H1 (cell line): Measurements from ENCODE around the gene PLSCR5. TPM values are rescaled to one million over a fixed set of nuclear protein-coding genes. Genes with fewer than 3 reads are reported as not detected.

Experiments
- CTCF ChIA-PET: fragments of 300-600 bp; sonication (Branson Sonifier 250); formaldehyde crosslinking; loops from one replicate; lab custom pipeline; 2021; ENCODE audit not compliant: partially characterized antibody; lab: Charles Lee
- POLR2A ChIA-PET: fragments of 300-600 bp; sonication (Branson Sonifier 250); formaldehyde crosslinking; loops from one replicate; lab custom pipeline; 2021; ENCODE audit warnings: inconsistent platforms; ENCODE audit not compliant: partially characterized antibody; lab: Charles Lee
- DNase-seq, 2 experiments: peaks; one replicate each; pipeline versions ENCODE4 v3.0.0 to v3.0.0-alpha.2; 2010 to 2022; ENCODE audit warnings: low spot score in 2 of 2, low read depth in 1 of 2, mixed read lengths in 1 of 2
- FAIRE-seq: peaks from 2 replicates; lab custom pipeline; 2011; peaks lifted over from hg19 to GRCh38; lab: Jason Lieb, UNC
- H2AFZ ChIP-seq: 2 replicates; pipeline ENCODE4 v1.8.1; 2012; ENCODE audit warnings: low read length, inconsistent platforms
- H2AK5ac ChIP-seq: 2 replicates; pipeline ENCODE4 v1.6.1; 2013; ENCODE audit warnings: low read depth, low read length
- H2BK120ac ChIP-seq: replicated peaks from 2 replicates; pipeline ENCODE3; 2013; ENCODE audit warnings: low read depth, low read length, inconsistent platforms
- H2BK12ac ChIP-seq: 2 replicates; pipeline ENCODE4 v1.6.1; 2013; ENCODE audit warnings: low read depth, low read length
- H2BK15ac ChIP-seq: 2 replicates; pipeline ENCODE4 v1.6.1; 2013; ENCODE audit warnings: low read length
- H2BK20ac ChIP-seq: 2 replicates; pipeline ENCODE4 v1.6.1; 2013; ENCODE audit warnings: low read length
- H2BK5ac ChIP-seq: 2 replicates; pipeline ENCODE4 v1.6.1; 2013; ENCODE audit warnings: low read depth, low read length
- H3K14ac ChIP-seq: 2 replicates; pipeline ENCODE4 v1.6.1; 2013; ENCODE audit warnings: inconsistent platforms; ENCODE audit not compliant: insufficient read length
- H3K18ac ChIP-seq: 2 replicates; pipeline ENCODE4 v1.6.1; 2013; ENCODE audit warnings: low read length; ENCODE audit errors: extremely low read depth
- H3K23ac ChIP-seq: 2 replicates; pipeline ENCODE4 v1.6.1; 2013; ENCODE audit warnings: inconsistent platforms; ENCODE audit not compliant: insufficient read length
- H3K23me2 ChIP-seq: 2 replicates; pipeline ENCODE4 v1.6.1; 2013; ENCODE audit warnings: low read depth, low read length
- H3K27ac ChIP-seq: 2 replicates; pipeline ENCODE4 v1.6.1; 2011; ENCODE audit warnings: low read depth, low read length, inconsistent platforms
- H3K27me3 ChIP-seq, 4 experiments: replicated peaks in 1 of 4; 1 replicate in 1 of 4; 2 replicates in 3 of 4; pipeline versions ENCODE4 v1.6.1 to v1.8.1; 2011 to 2013; ENCODE audit warnings: low read length in 3 of 4, mild to moderate bottlenecking in 3 of 4, inconsistent platforms in 2 of 4, mixed read lengths in 2 of 4, moderate library complexity in 1 of 4; ENCODE audit not compliant: control insufficient read depth in 3 of 4, insufficient read depth in 3 of 4; ENCODE audit errors: extremely low read depth in 1 of 4
- H3K36me3 ChIP-seq, 4 experiments: 2 replicates each; pipeline versions ENCODE4 v1.6.1 to v1.8.1; 2011 to 2013; ENCODE audit warnings: mild to moderate bottlenecking in 4 of 4, low read length in 3 of 4, moderate library complexity in 2 of 4, control low read depth in 1 of 4, inconsistent platforms in 1 of 4; ENCODE audit not compliant: insufficient read depth in 4 of 4, control insufficient read depth in 2 of 4
- H3K4ac ChIP-seq: replicated peaks from 2 replicates; pipeline ENCODE3; 2013; ENCODE audit warnings: low read length, low read depth, mixed read lengths, inconsistent platforms; ENCODE audit not compliant: insufficient read length
- H3K4me1 ChIP-seq, 4 experiments: replicated peaks in 1 of 4; 1 replicate in 1 of 4; 2 replicates in 3 of 4; pipeline versions ENCODE4 v1.6.1 to v1.8.1; 2011 to 2013; ENCODE audit warnings: low read length in 3 of 4, inconsistent platforms in 2 of 4, mixed read lengths in 1 of 4; ENCODE audit not compliant: insufficient read depth in 4 of 4, control insufficient read depth in 3 of 4
- H3K4me2 ChIP-seq, 2 experiments: 2 replicates each; pipeline versions ENCODE4 v1.6.1 to v1.8.1; 2011 to 2013; ENCODE audit warnings: low read depth in 2 of 2, low read length in 2 of 2, control low read depth in 1 of 2, inconsistent platforms in 1 of 2, mild to moderate bottlenecking in 1 of 2; ENCODE audit not compliant: insufficient read depth in 1 of 2
- H3K4me3 ChIP-seq, 4 experiments: fragments of 200-600, 300-600 bp in 1 of 4; sonication (generic), shearing (Covaris generic), sonication (Bioruptor Twin) in 1 of 4; 2 replicates each; pipeline versions ENCODE4 v1.5.1 to v1.8.1; 2011 to 2016; ENCODE audit warnings: low read length in 4 of 4, low read depth in 3 of 4, control low read depth in 2 of 4, inconsistent platforms in 2 of 4, mild to moderate bottlenecking in 2 of 4, mixed read lengths in 1 of 4, moderate library complexity in 1 of 4; ENCODE audit not compliant: insufficient read depth in 2 of 4; ENCODE audit errors: extremely low read depth in 1 of 4
- H3K56ac ChIP-seq: replicated peaks from 2 replicates; pipeline ENCODE3; 2013; ENCODE audit warnings: low read depth, mild to moderate bottlenecking, mixed read lengths, low read length, inconsistent platforms; ENCODE audit not compliant: insufficient read length
- H3K79me1 ChIP-seq: 2 replicates; pipeline ENCODE4 v1.6.1; 2013; ENCODE audit warnings: low read depth, low read length, control low read depth
- H3K79me2 ChIP-seq, 2 experiments: 2 replicates each; pipeline versions ENCODE4 v1.6.1 to v1.8.1; 2012 to 2013; ENCODE audit warnings: low read length in 2 of 2, mild to moderate bottlenecking in 2 of 2, inconsistent platforms in 1 of 2; ENCODE audit not compliant: insufficient read depth in 2 of 2, control insufficient read depth in 1 of 2
- H3K9ac ChIP-seq, 4 experiments: replicated peaks in 1 of 4; 1 replicate in 1 of 4; 2 replicates in 3 of 4; pipeline versions ENCODE4 v1.6.1 to v1.8.1; 2011 to 2013; ENCODE audit warnings: low read depth in 3 of 4, low read length in 3 of 4, control low read depth in 2 of 4, mild to moderate bottlenecking in 2 of 4, moderate library complexity in 2 of 4, inconsistent platforms in 1 of 4; ENCODE audit errors: extremely low read depth in 1 of 4
- H3K9me3 ChIP-seq, 2 experiments: 2 replicates each; pipeline versions ENCODE4 v1.6.1 to v1.8.1; 2012 to 2013; ENCODE audit warnings: mild to moderate bottlenecking in 2 of 2, moderate library complexity in 2 of 2, control low read depth in 1 of 2, inconsistent platforms in 1 of 2, low read depth in 1 of 2, low read length in 1 of 2, mixed read lengths in 1 of 2; ENCODE audit not compliant: insufficient read depth in 2 of 2
- H4K20me1 ChIP-seq, 2 experiments: replicated peaks in 1 of 2; 2 replicates each; pipeline versions ENCODE3 to v1.8.1; 2011 to 2013; ENCODE audit warnings: inconsistent platforms in 2 of 2, low read length in 2 of 2, mild to moderate bottlenecking in 1 of 2; ENCODE audit not compliant: insufficient read depth in 2 of 2, control insufficient read depth in 1 of 2
- H4K5ac ChIP-seq: 2 replicates; pipeline ENCODE4 v1.6.1; 2013; ENCODE audit warnings: low read length, low read depth, mixed read lengths, inconsistent platforms; ENCODE audit not compliant: insufficient read length
- H4K8ac ChIP-seq: 2 replicates; pipeline ENCODE4 v1.8.0; 2013; ENCODE audit warnings: mild to moderate bottlenecking, moderate library complexity, low read length, inconsistent platforms; ENCODE audit not compliant: insufficient read depth; ENCODE audit errors: extremely low read depth
- H4K91ac ChIP-seq: replicated peaks from 2 replicates; pipeline ENCODE3; 2013; ENCODE audit warnings: low read length, mixed read lengths, inconsistent platforms; ENCODE audit not compliant: insufficient read length
- POLR2AphosphoS5 ChIP-seq: IDR thresholded peaks from 2 replicates; pipeline ENCODE4 v1.6.1; 2011; ENCODE audit warnings: low read depth, low read length
- POU5F1 ChIP-seq: IDR thresholded peaks from 2 replicates; pipeline ENCODE4 v1.6.1; 2011; ENCODE audit warnings: low read depth, mild to moderate bottlenecking, low read length, moderate library complexity
- RFX5 ChIP-seq: IDR thresholded peaks from 2 replicates; pipeline ENCODE4 v1.6.1; 2011; ENCODE audit warnings: low read depth, low read length, improper control_type of control experiment, borderline replicate concordance
- TEAD4 ChIP-seq: IDR thresholded peaks from 2 replicates; pipeline ENCODE4 v1.6.1; 2012; ENCODE audit warnings: low read depth, low read length, inconsistent platforms, mixed read lengths
- WGBS, 2 experiments: shearing (Covaris generic) in 1 of 2; methylation state at CpG; one replicate each; pipeline versions ENCODE4 v1.1.6 to v1.1.7; 2013 to 2015; ENCODE audit warnings: low lambda C conversion rate in 2 of 2, mixed read lengths in 2 of 2, inconsistent platforms in 1 of 2, low coverage in 1 of 2, missing lambda C conversion rate in 1 of 2; ENCODE audit not compliant: insufficient replicate concordance in 2 of 2, insufficient coverage in 1 of 2, insufficient read length in 1 of 2; ENCODE audit errors: extremely low coverage in 1 of 2, missing lambda C conversion rate in 1 of 2; 5-methylcytosine and 5-hydroxymethylcytosine counted together
- polyA plus RNA-seq, 7 experiments: library from polyadenylated mRNA; depleted of rRNA in 3 of 7; stranded (reverse) in 5 of 7; unstranded in 2 of 7; fragments of >200 nt in 5 of 7; fragments of 200-250 nt in 2 of 7; gene quantifications; 1 replicate in 5 of 7; 2 replicates in 1 of 7; 4 replicates in 1 of 7; pipeline versions ENCODE4 v1.2.1 to v1.2.3, GENCODE V29; 2011 to 2013; ENCODE audit warnings: missing spikeins in 2 of 7, mixed read lengths in 2 of 7
- total RNA-seq: library from RNA; stranded (reverse); fragmentation: NEBNext Ultra II Directional; extraction: Animal tissue kit (Norgen Biotek cat#: 25700); gene quantifications from 2 replicates; pipeline ENCODE4 v1.2.1, GENCODE V29; 2021

PLSCR5 gene
- total and polyA plus RNA-seq, 2 of the 8 experiments (the other 6 are each of a cell fraction or from before 2014, with no cell fraction given): not detected

GRCh38 chr3:146646261-146646660, 41.1 kb upstream of the PLSCR5 start:
- no peak overlapping the region for H4K5ac ChIP-seq
- no peaks in the 10 kb centered on the region for H3K9me3 ChIP-seq
- no peak overlapping the region for H2BK5ac ChIP-seq
- DNase-seq (no peak), FAIRE-seq (no peak)
- CTCF ChIA-PET: interaction anchor here (1.1 to 1.2 kb wide), 3 partner anchors 12 to 457 kb away, joined by 3 read pairs; no protein-coding TSS in a partner anchor
- H3K56ac ChIP-seq: no peak overlapping the region
- H3K4me3 ChIP-seq: no peak overlapping the region
- no peak overlapping the region for H3K4me2 ChIP-seq
- H2AK5ac ChIP-seq: no peak overlapping the region
- H4K8ac ChIP-seq: no peak overlapping the region
- H3K36me3 ChIP-seq: no peaks in the 10 kb centered on the region; a peak in 1 of 8 replicates
- no peak overlapping the region for H2BK15ac ChIP-seq
- H3K23ac ChIP-seq: no peak overlapping the region
- POLR2A ChIA-PET: interaction anchor here (1.3 kb wide), 1 partner anchor 18 kb away, joined by 3 read pairs; no protein-coding TSS in a partner anchor
- no peak overlapping the region for H2BK12ac ChIP-seq
- H4K91ac ChIP-seq: no peak overlapping the region
- TF ChIP-seq RFX5: no peak
- TF ChIP-seq POLR2AphosphoS5: no peak
- no peak for TF ChIP-seq TEAD4
- no peak for TF ChIP-seq POU5F1
- no peak overlapping the region for H3K4ac ChIP-seq
- no peaks in the 10 kb centered on the region for H4K20me1 ChIP-seq
- H3K27ac ChIP-seq: no peak overlapping the region
- H3K79me2 ChIP-seq: no peaks in the 10 kb centered on the region
- H2AFZ ChIP-seq: no peak overlapping the region
- no peaks in the 10 kb centered on the region for H3K79me1 ChIP-seq
- H3K23me2 ChIP-seq: no peaks in the 10 kb centered on the region
- WGBS, 2 experiments: 92% methylated on average over 4 of the region's 4 CpGs; no CpG with 5 or more reads in 1 of the 2 experiments
- H3K14ac ChIP-seq: no peak overlapping the region
- H3K4me1 ChIP-seq: no peaks in the 10 kb centered on the region; a peak in 2 of 7 replicates
- H2BK20ac ChIP-seq: no peak overlapping the region
- no peak overlapping the region for H3K9ac ChIP-seq
- H3K18ac ChIP-seq: no peak overlapping the region
- H2BK120ac ChIP-seq: no peak overlapping the region
- no peaks in the 10 kb centered on the region for H3K27me3 ChIP-seq
